Gastrocnemius medialis (tissue), 4 donors: ENCODE data around the gene RABL6. TPM values are rescaled to one million over a fixed set of nuclear protein-coding genes. Genes with fewer than 3 reads are reported as not detected.
"Not testable (repeated sequence)": the region's sequence is repeated elsewhere in the genome, so short reads cannot be mapped to it uniquely, and the experiment has no call there.

ENCODE experiments used
- ATAC-seq, 2 donors: fragments of 150-250 bp; one replicate each; pipeline ENCODE4 v1.9.1; 2016
- DNase-seq, 2 donors: peaks; one replicate each; pipeline ENCODE4 v3.0.0-alpha.2; 2019
- H3K27ac ChIP-seq, 4 donors: fragments of 200-600 bp; sonication (generic); 1 replicate in 1 of 4; 2 replicates in 3 of 4; pipeline ENCODE4 v1.5.1; 2016 to 2018; ENCODE audit warnings: mild to moderate bottlenecking in 2 of 4, moderate library complexity in 1 of 4
- H3K27me3 ChIP-seq, 3 donors: fragments of 200-600 bp; sonication (generic) in 2 of 3; 1 replicate in 1 of 3; 2 replicates in 2 of 3; pipeline versions ENCODE4 v1.5.1 to v1.6.0; 2016 to 2019; ENCODE audit warnings: mild to moderate bottlenecking in 1 of 3, moderate library complexity in 1 of 3
- H3K36me3 ChIP-seq, 2 donors: fragments of 200-600 bp; sonication (generic) in 1 of 2; one replicate each; pipeline ENCODE4 v1.5.1; 2017 to 2018
- H3K4me1 ChIP-seq, 2 donors: fragments of 200-600 bp; sonication (generic) in 1 of 2; one replicate each; pipeline ENCODE4 v1.5.1; 2016 to 2017; ENCODE audit warnings: mild to moderate bottlenecking in 2 of 2
- H3K4me3 ChIP-seq, 4 donors: fragments of 200-600 bp; sonication (generic) in 3 of 4; 1 replicate in 1 of 4; 2 replicates in 3 of 4; pipeline ENCODE4 v1.5.1; 2016 to 2019; ENCODE audit warnings: mild to moderate bottlenecking in 2 of 4
- H3K9me3 ChIP-seq, 3 donors: fragments of 200-600 bp; sonication (generic) in 2 of 3; 1 replicate in 1 of 3; 2 replicates in 2 of 3; pipeline ENCODE4 v1.5.1; 2016 to 2019
- POLR2A ChIP-seq, 2 donors: fragments of 450-650 bp; IDR thresholded peaks; one replicate each; pipeline ENCODE4 v1.6.1; 2017; ENCODE audit warnings: antibody characterized with exemption in 2 of 2, mild to moderate bottlenecking in 2 of 2, moderate library complexity in 2 of 2
- in situ Hi-C, 4 donors: fragments of 200-750 bp; cut with MboI; loops; one replicate each; pipeline versions ENCODE4 v1.15.0 to v1.8.0; 2017; ENCODE audit warnings: low sequenced_read_pairs in 4 of 4
- intact Hi-C: fragments of 100-400 bp; cut with DNase I; formaldehyde crosslinking; loops from one replicate; pipeline ENCODE4 v1.15.1; 2023; ENCODE audit warnings: low total_unique reads
- total RNA-seq, 4 donors: library from RNA; depleted of rRNA; stranded (reverse); fragments of >200 nt; gene quantifications; one replicate each; pipeline versions ENCODE4 v1.1.0 to v1.2.3, GENCODE V29; 2016
- TF ChIP-seq, protein P1 (sequence below), 5 experiments: fragments of 450-650 bp in 3 of 5; fragments of 200-600 bp in 2 of 5; sonication (generic) in 2 of 5; IDR thresholded peaks in 4 of 5; conservative IDR thresholded peaks in 1 of 5; 1 replicate in 4 of 5; 2 replicates in 1 of 5; pipeline ENCODE4 v1.5.1; 2016 to 2019; ENCODE audit warnings: antibody characterized with exemption in 5 of 5, mild to moderate bottlenecking in 3 of 5, moderate library complexity in 3 of 5

Gene RABL6
- total RNA-seq, 4 donors from 2014 or later = 84.9 to 121 (median 105) TPM

DNA sequence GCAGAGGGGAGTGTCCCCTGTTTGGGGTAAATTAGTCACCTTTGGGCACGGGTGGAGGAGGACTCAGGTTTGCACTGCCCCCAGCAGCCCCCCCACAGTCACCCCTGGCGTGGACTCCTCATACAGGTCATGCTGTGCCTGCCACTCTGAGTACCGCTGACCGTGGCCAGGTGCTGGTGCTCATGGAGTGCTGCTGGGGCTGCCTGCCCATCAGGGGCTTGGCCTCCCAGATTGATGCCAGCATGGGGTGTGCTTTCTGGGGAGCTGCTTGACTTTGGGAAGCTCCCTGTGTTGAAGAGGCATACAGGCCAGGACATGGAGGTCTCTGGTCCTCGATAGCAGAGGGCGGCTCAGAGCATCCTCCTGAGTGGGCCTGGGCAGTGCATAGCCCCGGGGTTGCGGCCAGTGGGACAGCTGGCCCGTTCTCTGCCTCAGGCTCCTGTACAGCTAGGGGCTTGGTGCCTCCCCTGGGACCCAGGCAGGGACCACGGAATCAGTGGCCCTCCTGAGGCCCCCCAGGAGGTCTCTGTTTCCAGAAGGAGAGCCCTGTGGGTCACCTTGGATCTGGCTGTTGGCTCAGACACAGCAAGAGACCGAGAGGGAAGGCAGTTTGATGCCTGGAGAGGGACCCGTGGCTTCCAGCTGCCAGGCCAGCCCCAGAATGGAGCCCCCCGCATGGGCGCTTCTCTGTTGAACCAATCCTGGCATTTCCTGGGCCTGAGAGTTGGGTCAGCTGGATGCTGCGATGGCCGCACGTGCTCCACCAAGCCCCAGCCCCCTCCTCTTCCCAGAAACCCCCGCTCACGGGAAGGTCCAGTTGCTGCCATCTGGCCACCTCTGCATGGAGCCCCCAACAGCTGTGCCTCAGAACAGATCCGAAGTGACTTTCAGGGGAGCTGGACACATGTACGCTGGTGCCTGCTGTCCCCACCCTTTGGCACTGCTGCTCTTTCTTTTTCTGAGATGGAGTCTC, 28.5 kb downstream of the RABL6 start:
- intact Hi-C loops = loop anchor here (1.0 kb wide), 1 partner anchor 18 kb away; no protein-coding TSS in a partner anchor
- Histone ChIP-seq H3K4me1 (peaks cover 8 to 9% of the 10 kb centered on the region in 2 donors), H3K9me3 (no peaks in the 10 kb centered on the region), H3K27ac (no peak overlapping the region), H3K4me3 (no peak overlapping the region), H3K27me3 (no peaks in the 10 kb centered on the region), H3K36me3 (peaks cover 0 to 40% of the 10 kb centered on the region in 2 donors)
- TF ChIP-seq, protein P1, sequence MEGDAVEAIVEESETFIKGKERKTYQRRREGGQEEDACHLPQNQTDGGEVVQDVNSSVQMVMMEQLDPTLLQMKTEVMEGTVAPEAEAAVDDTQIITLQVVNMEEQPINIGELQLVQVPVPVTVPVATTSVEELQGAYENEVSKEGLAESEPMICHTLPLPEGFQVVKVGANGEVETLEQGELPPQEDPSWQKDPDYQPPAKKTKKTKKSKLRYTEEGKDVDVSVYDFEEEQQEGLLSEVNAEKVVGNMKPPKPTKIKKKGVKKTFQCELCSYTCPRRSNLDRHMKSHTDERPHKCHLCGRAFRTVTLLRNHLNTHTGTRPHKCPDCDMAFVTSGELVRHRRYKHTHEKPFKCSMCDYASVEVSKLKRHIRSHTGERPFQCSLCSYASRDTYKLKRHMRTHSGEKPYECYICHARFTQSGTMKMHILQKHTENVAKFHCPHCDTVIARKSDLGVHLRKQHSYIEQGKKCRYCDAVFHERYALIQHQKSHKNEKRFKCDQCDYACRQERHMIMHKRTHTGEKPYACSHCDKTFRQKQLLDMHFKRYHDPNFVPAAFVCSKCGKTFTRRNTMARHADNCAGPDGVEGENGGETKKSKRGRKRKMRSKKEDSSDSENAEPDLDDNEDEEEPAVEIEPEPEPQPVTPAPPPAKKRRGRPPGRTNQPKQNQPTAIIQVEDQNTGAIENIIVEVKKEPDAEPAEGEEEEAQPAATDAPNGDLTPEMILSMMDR (IDR thresholded peaks at IDR 0.05 in 4 of 5, conservative IDR thresholded peaks at IDR 0.05 in 1 of 5) = no peak
- no peak for TF ChIP-seq POLR2A (IDR thresholded peaks at IDR 0.05)
- ATAC-seq (no peak), DNase-seq (no peak)
- in situ Hi-C loops = no loop called here

DNA sequence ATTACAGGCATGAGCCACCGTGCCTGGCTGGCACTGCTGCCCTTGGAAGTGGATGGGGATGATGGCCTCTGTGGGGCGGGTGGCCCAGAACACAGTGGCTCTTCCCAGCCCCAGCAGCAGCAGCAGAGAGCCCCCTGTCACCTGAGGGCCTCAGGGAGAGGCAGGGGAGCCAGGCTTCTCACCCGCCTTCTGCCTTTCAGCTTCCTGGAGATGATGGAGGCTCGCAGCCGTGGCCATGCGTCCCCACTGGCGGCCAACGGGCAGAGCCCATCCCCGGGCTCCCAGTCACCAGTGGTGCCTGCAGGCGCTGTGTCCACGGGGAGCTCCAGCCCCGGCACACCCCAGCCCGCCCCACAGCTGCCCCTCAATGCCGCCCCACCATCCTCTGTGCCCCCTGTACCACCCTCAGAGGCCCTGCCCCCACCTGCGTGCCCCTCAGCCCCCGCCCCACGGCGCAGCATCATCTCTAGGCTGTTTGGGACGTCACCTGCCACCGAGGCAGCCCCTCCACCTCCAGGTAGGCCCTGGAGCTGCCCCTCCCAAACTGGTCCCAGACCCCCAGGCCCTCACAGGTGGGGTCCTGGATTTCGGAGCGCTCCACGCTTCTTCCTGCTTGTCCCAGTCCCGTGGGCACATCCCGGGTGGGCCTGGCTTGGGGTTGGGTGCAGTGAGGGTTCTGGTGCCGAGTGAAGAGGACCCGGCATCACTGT, 29.6 kb downstream of the RABL6 start:
- Histone ChIP-seq H3K9me3 (no peaks in the 10 kb centered on the region), H3K27ac (no peak overlapping the region), H3K4me1 (peaks cover 12 to 19% of the 10 kb centered on the region in 2 donors), H3K4me3 (no peak overlapping the region), H3K27me3 (no peaks in the 10 kb centered on the region), H3K36me3 (peaks cover 0 to 31% of the 10 kb centered on the region in 2 donors)
- DNase-seq (no peak), ATAC-seq (no peak)
- in situ Hi-C loops (no loop called here), intact Hi-C loops (no loop called here)
- TF ChIP-seq POLR2A (IDR thresholded peaks at IDR 0.05) = no peak
- TF ChIP-seq, protein P1 (IDR thresholded peaks at IDR 0.05 in 4 of 5, conservative IDR thresholded peaks at IDR 0.05 in 1 of 5) = no peak

DNA sequence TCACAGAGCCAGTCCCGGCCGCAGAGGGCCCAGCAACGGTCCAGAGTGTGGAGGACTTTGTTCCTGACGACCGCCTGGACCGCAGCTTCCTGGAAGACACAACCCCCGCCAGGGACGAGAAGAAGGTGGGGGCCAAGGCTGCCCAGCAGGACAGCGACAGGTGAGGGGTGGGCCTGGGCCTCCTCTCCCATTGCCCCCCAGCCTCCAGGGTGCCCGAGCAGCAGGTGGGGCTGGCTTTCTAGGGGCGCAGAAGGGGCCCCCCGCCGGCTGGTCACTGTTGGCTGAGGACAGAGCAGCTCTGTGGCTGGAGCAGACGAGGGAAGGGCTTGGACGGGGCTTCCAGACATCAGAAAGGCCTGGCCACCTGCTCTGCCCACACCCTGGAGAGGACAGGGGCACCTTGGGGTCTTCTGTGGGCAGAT, 30.1 kb downstream of the RABL6 start:
- H3K36me3 ChIP-seq = peaks cover 0 to 26% of the 10 kb centered on the region in 2 donors

DNA sequence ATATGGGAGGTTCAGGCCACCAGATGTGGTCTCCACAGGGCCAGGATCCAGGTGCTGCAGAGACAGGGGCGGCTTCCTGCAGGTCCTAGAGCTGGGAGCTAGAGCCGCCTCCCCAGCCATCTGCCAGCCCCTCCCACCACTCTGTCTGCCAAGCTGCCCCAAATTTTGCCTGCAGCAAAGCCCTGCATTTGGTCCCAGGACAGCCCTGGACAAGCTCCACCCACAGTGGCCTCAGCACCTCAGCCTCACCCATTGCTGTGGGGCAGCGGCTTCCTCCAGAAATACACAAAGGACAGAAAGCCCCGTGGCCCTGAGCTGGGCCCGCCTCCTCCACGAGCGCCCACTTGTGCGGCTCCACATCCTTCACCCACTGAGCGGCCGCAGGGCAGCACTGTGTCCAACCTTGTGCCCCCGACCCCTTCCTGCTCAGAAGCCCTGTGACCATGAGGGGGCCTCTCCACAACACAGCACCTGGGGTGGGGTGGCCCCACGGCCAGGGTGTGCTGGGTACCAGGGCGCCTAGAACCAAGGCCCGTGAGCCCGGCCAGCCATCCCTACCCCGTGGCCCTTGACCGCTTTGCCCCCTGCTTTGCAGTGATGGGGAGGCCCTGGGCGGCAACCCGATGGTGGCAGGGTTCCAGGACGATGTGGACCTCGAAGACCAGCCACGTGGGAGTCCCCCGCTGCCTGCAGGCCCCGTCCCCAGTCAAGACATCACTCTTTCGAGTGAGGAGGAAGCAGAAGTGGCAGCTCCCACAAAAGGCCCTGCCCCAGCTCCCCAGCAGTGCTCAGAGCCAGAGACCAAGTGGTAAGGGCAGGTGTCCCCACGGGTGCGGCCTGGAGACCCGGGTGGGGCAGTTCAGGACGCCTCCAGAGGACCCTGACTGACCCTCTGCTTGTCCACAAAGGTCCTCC, 30.8 kb downstream of the RABL6 start:
- in situ Hi-C loops (no loop called here), intact Hi-C loops (no loop called here)
- TF ChIP-seq, protein P1 (IDR thresholded peaks at IDR 0.05 in 4 of 5, conservative IDR thresholded peaks at IDR 0.05 in 1 of 5) = no peak
- TF ChIP-seq POLR2A (IDR thresholded peaks at IDR 0.05) = no peak
- Histone ChIP-seq H3K4me1 (peaks cover 16 to 32% of the 10 kb centered on the region in 2 donors), H3K4me3 (no peak overlapping the region), H3K27me3 (peaks cover 0 to 2% (median 0%) of the 10 kb centered on the region in 3 donors), H3K27ac (no peak overlapping the region), H3K9me3 (no peaks in the 10 kb centered on the region), H3K36me3 (peaks cover 0 to 26% of the 10 kb centered on the region in 2 donors)
- DNase-seq (no peak), ATAC-seq (no peak)

More for the DNA sequence above, 30.1 kb downstream of the RABL6 start:
- H3K27me3 ChIP-seq, H3K4me3 ChIP-seq, ATAC-seq, intact Hi-C loops, in situ Hi-C loops, DNase-seq, H3K9me3 ChIP-seq, H3K27ac ChIP-seq: not testable (repeated sequence)
- peaks cover 10 to 25% of the 10 kb centered on the region in 2 donors for H3K4me1 ChIP-seq
